ENCODE measurements around the gene IL1RAP. TPM values are rescaled to one million over a fixed set of nuclear protein-coding genes. Genes with fewer than 3 reads are reported as not detected.

The IL1RAP gene
- polyA plus RNA-seq, 3 donors: 8.0 to 12.6 (median 11.8) TPM

- Histone ChIP-seq H3K27ac (ENCODE audit: low read depth in 1 of 2, low read length in 2 of 2) (no peak overlapping the region), H3K4me1 (ENCODE audit: control insufficient read depth in 1 of 2, insufficient read depth in 2 of 2, low read length in 2 of 2) (no peaks in the 10 kb centered on the region), H3K9ac (ENCODE audit: insufficient read depth, low read length, poor library complexity, severe bottlenecking) (no peak overlapping the region), H4K20me1 (ENCODE audit: insufficient read depth, low read length) (no peaks in the 10 kb centered on the region), H3K4me3 (replicated peaks in 1 of 3; ENCODE audit: low read depth in 2 of 3, low read length in 3 of 3) (no peak overlapping the region), H2AFZ (ENCODE audit: insufficient read depth, low read depth, low read length, poor library complexity, severe bottlenecking) (no peak overlapping the region), H3K27me3 (ENCODE audit: control insufficient read depth in 2 of 2, insufficient read depth in 2 of 2, low read length in 2 of 2) (no peaks in the 10 kb centered on the region), H3K9me3 (replicated peaks in 1 of 2; ENCODE audit: control insufficient read depth in 1 of 2, insufficient read depth in 1 of 2, low read length in 2 of 2) (no peaks in the 10 kb centered on the region), H3K79me2 (ENCODE audit: insufficient read depth, low read length) (peaks cover 2% of the 10 kb centered on the region), H3K36me3 (replicated peaks in 1 of 2; ENCODE audit: control insufficient read depth in 1 of 2, insufficient read depth in 2 of 2, low read length in 2 of 2) (no peaks in the 10 kb centered on the region), H3K4me2 (replicated peaks; ENCODE audit: extremely low read depth, low read length, poor library complexity, severe bottlenecking) (no peak overlapping the region)
- H3K4me1 Mint-ChIP-seq: no peaks in the 10 kb centered on the region
- DNase-seq: no peak
- peaks cover 0 to 2% (median 0%) of the 10 kb centered on the region in 3 donors for H3K27me3 Mint-ChIP-seq (ENCODE audit: low read depth in 3 of 3)
- WGBS (ENCODE audit: insufficient coverage): 83% methylated on average over 1 of the region's 4 CpGs
- H3K36me3 Mint-ChIP-seq: peaks cover 5 to 9% of the 10 kb centered on the region in 2 donors
- no peak overlapping the region for H3K4me3 Mint-ChIP-seq
- H3K9me3 Mint-ChIP-seq: peaks cover 0 to 2% (median 0%) of the 10 kb centered on the region in 7 donors
- intact Hi-C loops (cut with micrococcal nuclease): no loop called here
- H3K27ac Mint-ChIP-seq: no peak overlapping the region
- TF ChIP-seq CTCF (IDR thresholded peaks at IDR 0.05): no peak
Measured at GRCh38 chr3:190543671-190544070, 29.8 kb downstream of the IL1RAP start.

GRCh38 chr3:190545191-190545590, 31.3 kb downstream of the IL1RAP start:
- Histone ChIP-seq H3K79me2 (ENCODE audit: insufficient read depth, low read length) (no peaks in the 10 kb centered on the region), H3K27ac (ENCODE audit: low read depth in 1 of 2, low read length in 2 of 2) (no peak overlapping the region), H3K9ac (ENCODE audit: insufficient read depth, low read length, poor library complexity, severe bottlenecking) (no peak overlapping the region), H3K27me3 (ENCODE audit: control insufficient read depth in 2 of 2, insufficient read depth in 2 of 2, low read length in 2 of 2) (no peaks in the 10 kb centered on the region), H3K4me3 (replicated peaks in 1 of 3; ENCODE audit: low read depth in 2 of 3, low read length in 3 of 3) (no peak overlapping the region), H4K20me1 (ENCODE audit: insufficient read depth, low read length) (no peaks in the 10 kb centered on the region), H3K4me1 (ENCODE audit: control insufficient read depth in 1 of 2, insufficient read depth in 2 of 2, low read length in 2 of 2) (no peaks in the 10 kb centered on the region), H3K36me3 (replicated peaks in 1 of 2; ENCODE audit: control insufficient read depth in 1 of 2, insufficient read depth in 2 of 2, low read length in 2 of 2) (no peaks in the 10 kb centered on the region), H2AFZ (ENCODE audit: insufficient read depth, low read depth, low read length, poor library complexity, severe bottlenecking) (no peak overlapping the region), H3K4me2 (replicated peaks; ENCODE audit: extremely low read depth, low read length, poor library complexity, severe bottlenecking) (no peak overlapping the region), H3K9me3 (replicated peaks in 1 of 2; ENCODE audit: control insufficient read depth in 1 of 2, insufficient read depth in 1 of 2, low read length in 2 of 2) (no peaks in the 10 kb centered on the region)
- no peak for DNase-seq
- Mint-ChIP-seq H3K27ac (no peak overlapping the region), H3K36me3 (peaks cover 4 to 7% of the 10 kb centered on the region in 2 donors), H3K4me3 (no peak overlapping the region), H3K9me3 (peaks cover 0 to 5% (median 4%) of the 10 kb centered on the region in 7 donors), H3K4me1 (no peaks in the 10 kb centered on the region), H3K27me3 (ENCODE audit: low read depth in 3 of 3) (no peaks in the 10 kb centered on the region)
- WGBS (ENCODE audit: insufficient coverage): 100% methylated on average over 2 of the region's 4 CpGs
- intact Hi-C loops (cut with micrococcal nuclease): no loop called here
- TF ChIP-seq CTCF (IDR thresholded peaks at IDR 0.05): no peak

All from CD14-positive monocyte (primary cell).